GM04504 (cell line): ENCODE data around the gene NPAS4.
A peak's percentile ranks its signal among the peaks of the same experiment; 100 is the strongest.
"Not testable (repeated sequence)": the region's sequence is repeated elsewhere in the genome, so short reads cannot be mapped to it uniquely, and the experiment has no call there.

Experiments used
- DNase-seq: peaks from one replicate; pipeline ENCODE4 v3.0.0-alpha.2; 2012; ENCODE audit warnings: low read depth

The NPAS4 gene

GRCh38 chr11:66457826-66458225, 37.0 kb downstream of the NPAS4 start:
- no peak for DNase-seq

- no peak for DNase-seq
Observed at GRCh38 chr11:66459138-66459778, 38.4 kb downstream of the NPAS4 start.

GRCh38 chr11:66462010-66462409, 41.2 kb downstream of the NPAS4 start:
- DNase-seq: no peak

- DNase-seq: no peak
Observed at GRCh38 chr11:66462911-66463310, 42.1 kb downstream of the NPAS4 start.

GRCh38 chr11:66464116-66464515, 43.3 kb downstream of the NPAS4 start:
- not testable (repeated sequence) for DNase-seq

GRCh38 chr11:66464916-66465315, 44.1 kb downstream of the NPAS4 start:
- no peak for DNase-seq

- DNase-seq: no peak
Observed at GRCh38 chr11:66465373-66466224, 44.8 kb downstream of the NPAS4 start.

- peak; percentile 77 for DNase-seq
Observed at GRCh38 chr11:66466225-66467033, 45.6 kb downstream of the NPAS4 start, which contains the start of gene PELI3. TSS of gene PELI3 (plus strand) at chr11:66466905. CDS start at chr11:66468129, 1,224 bp downstream.

GRCh38 chr11:66467034-66467659, 46.3 kb downstream of the NPAS4 start:
- no peak for DNase-seq

- no peak for DNase-seq
Observed at GRCh38 chr11:66467756-66468155, 46.9 kb downstream of the NPAS4 start.

GRCh38 chr11:66468691-66469090, 47.9 kb downstream of the NPAS4 start:
- no peak for DNase-seq

GRCh38 chr11:66469441-66469840, 48.6 kb downstream of the NPAS4 start:
- DNase-seq: no peak

GRCh38 chr11:66470015-66470414, 49.2 kb downstream of the NPAS4 start:
- DNase-seq: no peak

GRCh38 chr11:66471142-66471541, 50.3 kb downstream of the NPAS4 start:
- no peak for DNase-seq

GRCh38 chr11:66472054-66472453, 51.2 kb downstream of the NPAS4 start:
- no peak for DNase-seq

- no peak for DNase-seq
Observed at GRCh38 chr11:66473167-66473566, 52.3 kb downstream of the NPAS4 start.

GRCh38 chr11:66473608-66474515, 53.0 kb downstream of the NPAS4 start:
- no peak for DNase-seq

- no peak for DNase-seq
Observed at GRCh38 chr11:66475349-66476172, 54.7 kb downstream of the NPAS4 start.
